GM21360 (cell line): Measurements from ENCODE around the gene ADAMTS17.

ENCODE experiments used
- ATAC-seq: cut with Tn5 transposase; IDR thresholded peaks from one replicate; pipeline ENCODE4 v1.9.1; 2021; ENCODE audit warnings: mild to moderate bottlenecking, moderate library complexity; ENCODE audit not compliant: unreplicated experiment

Gene ADAMTS17

DNA sequence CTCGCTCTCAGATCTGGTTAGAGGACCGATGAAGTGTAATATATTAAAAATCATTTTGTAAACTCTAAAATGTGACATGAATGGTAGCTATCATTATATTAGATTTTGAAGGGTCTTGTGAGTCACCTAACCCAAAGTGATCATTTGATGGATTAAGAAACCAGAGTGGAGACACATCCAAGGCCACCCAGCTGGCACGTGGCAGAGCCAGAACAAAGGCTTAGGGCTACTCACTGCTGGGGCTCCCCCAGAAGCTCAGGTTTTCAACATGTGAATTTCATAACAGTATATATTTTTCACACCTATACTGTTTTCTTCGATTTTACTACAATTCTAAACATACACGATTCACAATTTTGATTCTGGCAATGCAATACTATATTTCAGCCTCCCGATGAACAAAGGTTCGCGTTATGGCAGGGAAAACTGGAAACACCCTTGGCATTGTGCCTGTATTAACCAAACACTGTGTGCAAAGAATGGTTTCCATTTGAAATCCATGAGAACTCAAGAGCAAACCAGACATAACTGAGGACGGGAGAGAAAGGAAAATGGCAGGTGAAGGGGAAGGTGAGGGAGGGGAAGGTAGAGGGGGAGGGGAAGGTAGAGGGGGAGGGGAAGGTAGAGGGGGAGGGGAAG lies 88.9 kb downstream of the ADAMTS17 start:
- ATAC-seq = no peak

DNA sequence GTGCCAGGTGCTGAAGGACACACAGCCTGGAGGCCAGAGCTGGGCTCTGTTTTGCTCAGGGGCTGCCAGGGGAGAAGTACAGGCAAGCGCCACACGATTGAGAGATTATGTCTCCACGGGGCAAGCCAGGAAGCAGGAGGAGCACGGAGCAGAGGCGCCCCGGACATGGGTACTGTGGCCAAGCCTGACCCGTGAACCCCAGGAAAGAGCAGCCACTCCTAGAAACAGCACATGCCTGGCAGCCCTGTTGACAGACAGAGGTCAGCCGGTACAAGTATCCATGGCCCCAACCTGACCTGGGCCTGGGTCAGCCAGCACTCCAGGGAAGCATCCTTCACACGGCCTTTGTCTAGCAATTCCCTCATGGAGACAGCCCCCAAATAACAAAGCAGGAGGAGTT lies 89.4 kb downstream of the ADAMTS17 start:
- ATAC-seq = no peak

DNA sequence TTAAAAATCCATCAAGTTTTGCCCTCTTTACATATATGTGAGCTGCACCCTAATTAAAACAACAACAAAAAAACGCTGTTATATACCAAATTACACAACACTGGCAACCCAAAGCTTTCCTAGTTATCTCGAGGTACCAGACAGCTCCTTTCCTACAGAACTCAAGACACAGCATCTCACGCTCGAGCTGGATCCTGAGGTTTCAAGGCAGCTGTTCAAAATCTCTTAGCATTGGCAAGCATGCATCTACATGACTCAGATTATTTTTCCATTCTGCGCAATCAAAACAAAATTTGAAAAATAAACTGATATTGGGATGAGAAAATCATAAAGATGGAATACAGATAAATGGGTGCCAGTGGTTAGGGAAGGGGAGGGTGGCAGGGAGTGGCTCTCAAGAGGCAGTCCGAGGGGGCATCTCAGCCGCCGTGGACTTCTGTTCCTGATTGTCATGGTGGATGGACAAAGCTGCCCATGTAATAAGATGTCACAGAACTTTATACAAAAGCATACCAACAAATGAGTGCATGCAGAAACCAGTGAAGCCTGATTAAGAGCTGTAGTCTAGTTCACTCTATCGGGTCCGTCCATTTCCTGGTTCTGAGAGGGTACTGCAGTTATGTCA lies 91.5 kb downstream of the ADAMTS17 start:
- ATAC-seq = no peak

GRCh38 chr15:100249096-100249815 lies 92.5 kb downstream of the ADAMTS17 start:
- no peak for ATAC-seq

GRCh38 chr15:100248236-100248635 lies 93.5 kb downstream of the ADAMTS17 start:
- no peak for ATAC-seq

DNA sequence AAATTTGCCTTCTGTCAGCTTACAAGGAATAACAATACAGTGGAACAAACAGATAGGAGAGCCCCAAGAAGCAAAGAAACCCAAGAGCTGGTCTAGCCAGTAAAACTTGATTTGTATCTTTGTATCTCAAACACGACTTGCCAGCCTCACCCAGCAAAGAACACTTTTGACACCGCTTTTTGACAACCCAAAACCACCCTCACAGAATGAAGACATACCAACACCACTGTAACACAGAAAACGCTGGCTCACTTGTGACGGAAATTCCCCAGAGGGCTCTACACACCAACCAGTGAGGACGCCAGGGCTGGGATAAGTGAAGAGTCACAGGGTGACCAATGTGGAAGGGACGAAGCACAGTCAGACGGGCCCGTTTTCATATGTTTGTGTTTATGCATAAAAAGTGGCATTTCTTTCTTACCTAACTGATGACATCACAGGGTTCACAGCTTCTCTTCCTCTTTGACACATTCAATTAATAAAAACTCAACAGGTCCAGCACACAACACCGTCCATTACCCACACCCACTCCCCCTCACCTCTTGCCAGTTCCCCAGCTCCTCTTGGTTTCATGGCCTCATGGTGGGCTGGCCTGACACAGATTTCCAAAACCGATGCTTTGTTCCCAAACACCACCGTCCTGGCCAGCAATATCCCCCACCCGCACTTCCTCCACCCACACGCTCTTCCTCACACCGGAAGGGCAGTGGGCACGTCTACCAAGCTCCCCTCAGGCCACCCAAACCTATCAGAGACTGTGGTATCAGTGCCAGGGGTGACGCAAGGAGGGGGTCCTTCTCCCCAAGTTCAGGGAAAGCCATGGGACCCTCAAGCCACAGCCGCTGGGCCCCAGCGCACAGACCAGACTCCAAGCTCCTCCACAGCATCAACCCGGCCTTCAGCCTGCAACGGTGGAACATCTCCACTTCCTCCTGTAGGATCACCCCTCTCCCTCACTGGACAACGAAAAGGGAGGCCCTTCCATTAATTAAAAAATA lies 94.2 kb downstream of the ADAMTS17 start:
- ATAC-seq = no peak

DNA sequence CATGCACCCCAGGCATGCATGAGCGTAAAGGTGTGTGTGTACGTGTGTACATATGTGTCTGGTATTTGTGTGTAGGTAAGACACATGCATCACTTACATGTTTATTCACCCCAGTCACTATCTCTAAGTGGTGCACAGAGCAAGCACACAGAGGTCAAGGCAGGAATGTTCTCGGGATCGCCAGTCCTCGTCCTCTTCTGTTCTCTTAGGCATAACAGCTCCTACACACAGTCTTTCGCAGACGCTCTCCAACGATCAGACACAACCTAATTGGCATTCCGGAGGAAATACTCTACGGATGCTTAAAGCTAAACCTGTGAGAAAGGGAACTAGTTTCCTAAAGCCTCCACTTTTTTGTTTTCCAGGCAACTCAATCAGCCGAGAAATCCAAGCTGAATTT lies 95.9 kb downstream of the ADAMTS17 start:
- ATAC-seq = no peak

GRCh38 chr15:100245487-100245820 lies 96.3 kb downstream of the ADAMTS17 start:
- ATAC-seq = no peak

GRCh38 chr15:100244796-100245486 lies 96.8 kb downstream of the ADAMTS17 start:
- no peak for ATAC-seq

GRCh38 chr15:100242989-100243388 lies 98.8 kb downstream of the ADAMTS17 start:
- ATAC-seq = no peak

DNA sequence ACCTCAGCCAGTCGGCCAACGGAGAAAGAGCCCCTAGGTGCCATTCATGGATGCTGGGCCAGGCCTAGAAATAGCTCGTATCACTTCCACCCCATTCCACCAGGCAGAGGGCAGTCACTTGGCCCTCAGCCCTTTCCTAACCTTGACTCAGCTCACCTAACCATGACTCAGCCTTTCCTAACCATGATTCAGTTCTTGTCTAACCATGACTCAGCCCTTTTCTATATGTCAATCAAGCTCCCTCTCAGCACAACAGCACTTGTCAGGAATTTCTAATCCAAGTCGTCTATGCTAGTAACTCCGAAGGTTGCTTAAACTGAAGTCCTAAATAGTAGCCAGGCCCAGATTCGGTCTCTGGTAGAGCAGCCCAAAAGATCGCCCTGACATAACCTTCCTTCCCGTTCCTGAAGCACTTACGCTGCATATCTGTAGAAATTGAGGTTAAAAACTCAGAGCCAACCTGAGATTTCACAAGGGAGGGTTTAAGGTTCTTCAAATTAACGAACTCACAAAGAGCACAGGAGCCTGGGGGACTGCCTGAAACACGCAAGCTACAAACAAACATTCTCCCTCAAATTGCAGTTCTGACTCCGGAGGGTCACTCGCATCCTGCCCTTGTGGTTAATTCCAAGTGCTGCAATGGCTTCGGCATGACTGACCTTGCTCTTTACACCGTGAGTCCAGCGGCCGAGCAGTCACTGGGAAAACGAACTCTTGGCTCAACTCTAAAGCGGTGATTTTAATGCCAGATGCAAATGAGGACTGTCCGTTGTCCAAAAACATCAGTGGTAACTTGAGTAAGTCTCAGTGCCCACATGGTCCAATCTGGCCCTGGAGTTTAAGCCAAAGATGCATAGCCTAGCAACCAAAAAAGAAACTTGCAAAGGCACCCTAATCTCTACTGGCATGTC lies 99.9 kb downstream of the ADAMTS17 start:
- no peak for ATAC-seq

DNA sequence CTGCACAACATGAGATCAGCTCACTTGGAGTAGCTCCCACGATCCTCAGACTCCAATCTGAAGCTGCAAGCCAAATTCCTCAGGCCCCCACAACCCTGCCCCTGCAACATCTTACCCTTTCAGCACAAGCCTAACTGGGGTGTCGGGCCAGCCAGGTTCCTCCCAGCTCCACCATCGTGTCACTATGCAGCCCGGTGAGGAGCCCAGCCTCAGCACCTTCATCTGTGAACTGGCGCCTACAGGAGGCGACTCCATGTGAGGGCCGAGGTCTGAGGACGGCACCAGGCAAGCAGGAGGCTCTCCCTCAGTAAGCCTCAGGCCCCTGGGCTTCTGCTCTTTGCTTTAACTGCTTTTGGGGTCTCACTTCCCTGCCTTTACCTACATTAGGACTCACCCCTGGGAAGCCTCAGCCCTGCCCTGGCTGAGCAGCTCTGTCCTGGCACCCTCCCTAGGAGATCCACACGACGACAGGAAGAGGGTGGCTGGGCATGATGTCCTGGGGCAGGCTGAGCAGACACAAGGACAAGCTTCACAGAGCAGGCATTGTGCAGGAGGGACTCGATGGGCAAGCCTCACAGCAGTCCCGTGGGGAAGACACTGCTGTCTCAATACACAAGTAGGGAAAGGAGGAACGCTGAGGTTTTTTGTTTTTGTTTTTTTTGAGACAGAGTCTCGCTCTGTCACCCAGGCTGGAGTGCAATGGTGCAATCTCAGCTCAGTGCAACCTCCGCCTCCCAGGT lies 104.6 kb downstream of the ADAMTS17 start:
- no peak for ATAC-seq

DNA sequence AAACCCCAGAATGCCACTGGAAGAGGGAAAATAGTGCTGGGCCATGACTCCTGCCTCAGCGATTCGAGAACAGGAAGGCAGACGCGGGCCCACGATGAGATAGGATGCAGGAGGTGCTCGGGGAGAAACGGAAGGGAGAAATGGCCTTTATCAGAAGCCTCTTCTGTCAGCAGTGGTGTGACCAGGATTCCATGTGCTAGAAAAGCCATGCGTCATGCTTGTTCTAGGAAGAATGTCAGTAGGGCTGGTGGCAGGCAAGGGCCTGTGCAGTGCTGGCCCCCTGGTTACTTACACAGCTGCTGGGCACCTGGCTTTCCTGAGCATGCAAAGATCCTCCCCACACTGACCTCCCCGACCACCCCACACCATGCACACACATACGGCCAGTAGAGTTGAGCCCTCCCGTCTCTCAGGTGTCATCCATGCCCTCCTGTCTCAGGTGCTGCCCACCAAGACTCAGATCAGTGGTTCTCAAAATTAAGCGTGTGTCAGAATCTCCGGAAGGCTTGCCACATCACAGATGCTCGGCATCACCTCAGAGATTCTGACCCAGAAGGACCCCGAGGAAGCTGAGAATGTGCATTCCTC lies 106.7 kb downstream of the ADAMTS17 start:
- no peak for ATAC-seq

- no peak for ATAC-seq
Measured at GRCh38 chr15:100234158-100235029, 107.4 kb downstream of the ADAMTS17 start.

DNA sequence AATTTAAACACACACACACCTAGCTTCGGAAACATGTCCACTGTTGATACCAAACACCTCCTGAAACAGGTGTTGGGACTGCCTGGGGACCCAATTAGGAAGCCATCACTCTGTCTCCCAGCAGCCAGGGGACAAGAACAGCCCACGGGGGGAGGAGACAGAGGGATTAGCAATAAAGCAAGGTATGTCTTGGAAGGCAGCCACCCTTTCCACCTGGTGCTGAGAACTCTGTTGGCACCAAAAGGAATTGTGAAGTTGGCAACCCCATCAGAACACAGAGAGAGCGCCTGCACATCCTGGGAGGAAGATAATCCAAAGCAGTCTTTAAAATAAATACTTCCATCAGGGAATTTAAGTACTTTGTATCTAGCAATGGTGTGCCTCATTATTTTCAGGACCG lies 111.0 kb downstream of the ADAMTS17 start:
- no peak for ATAC-seq

- ATAC-seq = no peak
Measured at GRCh38 chr15:100229181-100230163, 112.3 kb downstream of the ADAMTS17 start.
